GM12873 (cell line): Measurements from ENCODE around the gene CD1C.

ENCODE experiments used
- TF ChIP-seq, protein P1 (sequence below): IDR thresholded peaks from 2 replicates; pipeline ENCODE4 v1.5.1; 2012; ENCODE audit warnings: low read depth, mild to moderate bottlenecking, moderate library complexity, low read length, control low read depth; ENCODE audit not compliant: insufficient read depth; ENCODE audit errors: missing control alignments

CD1C gene

GRCh38 chr1:158259117-158259516 lies 30.6 kb upstream of the CD1C start:
- TF ChIP-seq, protein P1, sequence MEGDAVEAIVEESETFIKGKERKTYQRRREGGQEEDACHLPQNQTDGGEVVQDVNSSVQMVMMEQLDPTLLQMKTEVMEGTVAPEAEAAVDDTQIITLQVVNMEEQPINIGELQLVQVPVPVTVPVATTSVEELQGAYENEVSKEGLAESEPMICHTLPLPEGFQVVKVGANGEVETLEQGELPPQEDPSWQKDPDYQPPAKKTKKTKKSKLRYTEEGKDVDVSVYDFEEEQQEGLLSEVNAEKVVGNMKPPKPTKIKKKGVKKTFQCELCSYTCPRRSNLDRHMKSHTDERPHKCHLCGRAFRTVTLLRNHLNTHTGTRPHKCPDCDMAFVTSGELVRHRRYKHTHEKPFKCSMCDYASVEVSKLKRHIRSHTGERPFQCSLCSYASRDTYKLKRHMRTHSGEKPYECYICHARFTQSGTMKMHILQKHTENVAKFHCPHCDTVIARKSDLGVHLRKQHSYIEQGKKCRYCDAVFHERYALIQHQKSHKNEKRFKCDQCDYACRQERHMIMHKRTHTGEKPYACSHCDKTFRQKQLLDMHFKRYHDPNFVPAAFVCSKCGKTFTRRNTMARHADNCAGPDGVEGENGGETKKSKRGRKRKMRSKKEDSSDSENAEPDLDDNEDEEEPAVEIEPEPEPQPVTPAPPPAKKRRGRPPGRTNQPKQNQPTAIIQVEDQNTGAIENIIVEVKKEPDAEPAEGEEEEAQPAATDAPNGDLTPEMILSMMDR: no peak

GRCh38 chr1:158272681-158273080 lies 17.0 kb upstream of the CD1C start:
- TF ChIP-seq, protein P1: no peak

DNA sequence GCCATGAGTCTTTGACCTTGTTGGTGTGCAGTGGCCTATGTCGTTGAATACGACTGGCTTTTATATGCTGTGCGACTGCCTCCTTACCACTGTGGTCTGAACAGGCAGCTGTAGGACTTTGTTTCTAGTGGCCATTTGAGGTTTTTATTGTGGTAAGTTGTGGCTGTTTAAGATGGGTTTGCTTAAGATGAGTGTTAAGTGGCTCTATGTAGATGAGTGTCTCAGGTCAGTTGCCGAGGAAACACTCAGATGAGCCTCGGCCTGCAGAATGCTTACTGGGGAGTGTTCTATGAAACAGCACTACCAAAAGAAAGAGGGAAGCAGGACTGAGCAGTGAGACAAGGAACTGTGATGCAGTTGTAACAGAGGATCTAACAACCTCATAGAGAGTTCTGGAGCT lies 14.9 kb upstream of the CD1C start:
- TF ChIP-seq, protein P1: no peak

DNA sequence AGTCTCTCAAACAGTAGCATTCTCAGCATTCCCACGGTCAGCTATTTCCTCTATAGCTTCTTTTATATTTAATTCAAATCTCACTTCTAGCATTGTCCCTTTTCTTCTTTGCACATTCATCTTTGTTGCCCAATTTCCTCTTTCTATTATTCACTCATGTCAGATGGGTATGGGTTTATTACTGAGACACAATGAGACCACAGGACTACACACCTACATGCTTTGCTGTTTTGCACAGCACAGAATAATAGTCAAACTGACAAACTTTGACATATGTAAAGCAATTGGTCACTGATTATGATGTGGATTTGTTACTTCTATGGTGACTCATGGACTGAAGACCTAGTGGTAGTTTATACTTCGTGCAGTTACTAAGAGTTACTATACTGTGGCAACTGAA lies 5.8 kb upstream of the CD1C start:
- TF ChIP-seq, protein P1: no peak

DNA sequence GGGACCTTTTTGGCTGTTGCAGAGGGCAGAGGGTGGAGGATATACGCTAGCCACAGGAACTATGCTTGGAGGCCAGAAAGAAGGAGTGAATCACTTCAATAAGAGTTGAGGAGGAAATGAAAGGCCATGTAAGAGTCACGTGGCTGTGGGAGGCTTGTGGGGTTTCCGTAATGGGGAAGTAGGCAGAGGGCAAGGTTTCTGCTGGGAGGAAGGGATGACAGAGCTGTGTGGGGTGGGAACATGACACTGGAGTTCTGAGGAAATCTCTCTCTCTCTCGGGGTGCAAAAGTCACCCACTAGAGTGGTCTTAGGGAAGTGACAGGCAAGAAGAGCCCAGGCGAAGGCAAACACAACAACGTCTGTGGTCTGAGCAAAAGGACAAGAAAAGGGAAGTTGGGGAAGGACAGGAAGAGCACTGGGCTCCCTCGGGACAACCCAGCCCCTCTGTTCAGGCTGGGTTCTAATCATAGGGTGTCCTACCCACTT lies 3.9 kb upstream of the CD1C start:
- TF ChIP-seq, protein P1: no peak

- TF ChIP-seq, protein P1: no peak
Observed at GRCh38 chr1:158286487-158286886, 3.2 kb upstream of the CD1C start.

DNA sequence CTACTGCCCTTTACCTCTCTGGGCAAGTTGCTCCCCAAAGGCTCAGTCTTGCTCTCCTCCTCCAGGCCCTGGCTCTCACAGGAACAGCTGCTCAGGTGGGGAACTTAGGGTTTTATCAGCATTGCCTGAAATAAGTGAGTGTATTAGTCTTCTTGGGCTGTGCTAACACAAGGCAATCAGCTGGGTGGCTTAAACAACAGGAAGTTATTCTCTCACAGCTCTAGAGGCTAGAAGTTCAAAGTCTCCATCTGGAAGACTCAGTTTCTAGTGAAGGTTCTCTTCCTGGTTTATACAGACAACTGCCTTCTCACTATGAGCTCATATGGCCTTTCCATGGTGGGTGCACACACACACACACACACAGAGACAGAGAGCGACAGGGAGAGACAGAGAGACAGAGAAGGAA lies 2.8 kb upstream of the CD1C start:
- TF ChIP-seq, protein P1: no peak
